ENCODE data around the gene CASQ2. TPM values are rescaled to one million over a fixed set of nuclear protein-coding genes. Genes with fewer than 3 reads are reported as not detected.

Gene CASQ2
- total and polyA plus RNA-seq, 8 donors, result 0.81 to 41.4 (median 7.9) TPM

DNA sequence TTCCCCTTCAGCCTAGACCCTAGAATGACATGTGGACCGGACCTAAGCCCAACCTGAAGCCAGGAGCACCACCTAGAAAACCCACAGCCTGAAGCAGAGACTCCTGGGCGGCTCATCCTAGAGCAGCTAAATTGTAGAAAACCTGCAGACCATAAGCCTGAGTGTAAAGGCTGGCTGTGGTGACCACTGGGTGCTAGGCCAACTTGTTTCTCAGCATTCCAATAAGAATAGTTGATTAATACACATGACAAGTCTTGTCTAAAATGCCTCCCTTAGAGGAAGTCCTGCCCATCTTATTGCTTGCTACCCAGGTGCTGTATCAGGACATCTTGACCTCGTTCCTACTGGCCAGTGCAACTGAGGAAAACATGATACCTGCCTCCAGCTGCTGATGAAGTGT is 23.3 kb upstream of the CASQ2 start:
- Histone ChIP-seq H3K9me3 (no peaks in the 10 kb centered on the region), H3K27ac (no peak overlapping the region), H3K4me3 (no peak overlapping the region), H3K4me1 (no peaks in the 10 kb centered on the region), H3K36me3 (no peaks in the 10 kb centered on the region), H3K27me3 (peaks cover 0 to 19% (median 6%) of the 10 kb centered on the region in 3 donors)
- TF ChIP-seq EP300 (IDR thresholded peaks at IDR 0.05) (no peak), POLR2A (IDR thresholded peaks at IDR 0.05) (no peak), CTCF (IDR thresholded peaks at IDR 0.05) (no peak), POLR2AphosphoS5 (IDR thresholded peaks at IDR 0.05) (no peak)
- 81 to 95% (median 88%) methylated on average over 3 of the region's 3 CpGs for WGBS, 5 donors
- DNase-seq, result no peak
- intact Hi-C loops (cut with DNase I; ENCODE audit: low total_unique reads), result no loop called here

GRCh38 chr1:115790846-115791245 is 22.3 kb upstream of the CASQ2 start:
- Histone ChIP-seq H3K9me3 (no peaks in the 10 kb centered on the region), H3K4me1 (no peaks in the 10 kb centered on the region), H3K4me3 (no peak overlapping the region), H3K27me3 (peaks cover 0 to 18% (median 6%) of the 10 kb centered on the region in 3 donors), H3K36me3 (no peaks in the 10 kb centered on the region), H3K27ac (no peak overlapping the region)
- intact Hi-C loops (cut with DNase I; ENCODE audit: low total_unique reads), result no loop called here
- TF ChIP-seq CTCF (IDR thresholded peaks at IDR 0.05) (no peak), POLR2A (IDR thresholded peaks at IDR 0.05) (no peak), POLR2AphosphoS5 (IDR thresholded peaks at IDR 0.05) (no peak), EP300 (IDR thresholded peaks at IDR 0.05) (no peak)
- DNase-seq, result no peak
- 63 to 81% (median 73%) methylated on average over 6 of the region's 6 CpGs for WGBS, 5 donors

DNA sequence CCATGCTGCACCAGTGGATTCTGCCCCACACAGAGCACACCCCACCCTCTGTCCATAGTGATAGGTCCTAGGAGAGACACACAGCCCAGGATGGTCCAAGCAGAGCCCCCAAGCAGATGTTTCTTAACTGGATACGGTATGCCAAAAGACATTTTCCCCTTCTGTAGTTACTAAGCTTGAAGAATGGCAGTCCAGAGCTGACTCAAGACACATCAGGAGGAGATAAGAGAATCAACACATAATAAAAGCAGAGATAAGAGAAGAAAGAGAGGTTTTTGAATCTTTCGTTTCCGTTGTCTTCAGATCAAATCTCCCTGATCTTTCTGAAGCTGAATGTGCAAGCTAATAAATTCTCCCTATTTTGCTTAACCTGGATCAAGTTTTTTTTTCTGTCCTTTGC is 21.8 kb upstream of the CASQ2 start:
- intact Hi-C loops (cut with DNase I; ENCODE audit: low total_unique reads), result no loop called here
- H3K36me3 ChIP-seq, result no peaks in the 10 kb centered on the region
- H3K27ac ChIP-seq, result no peak overlapping the region
- DNase-seq, result no peak
- TF ChIP-seq EP300 (IDR thresholded peaks at IDR 0.05), result no peak
- no peak for TF ChIP-seq CTCF (IDR thresholded peaks at IDR 0.05)
- no peak for TF ChIP-seq POLR2A (IDR thresholded peaks at IDR 0.05)
- no peak for TF ChIP-seq POLR2AphosphoS5 (IDR thresholded peaks at IDR 0.05)
- H3K4me3 ChIP-seq, result no peak overlapping the region
- peaks cover 0 to 18% (median 6%) of the 10 kb centered on the region in 3 donors for H3K27me3 ChIP-seq
- 16 to 47% (median 32%) methylated on average over 3 of the region's 3 CpGs for WGBS, 5 donors
- H3K9me3 ChIP-seq, result no peaks in the 10 kb centered on the region
- no peaks in the 10 kb centered on the region for H3K4me1 ChIP-seq

GRCh38 chr1:115783311-115783710 is 14.8 kb upstream of the CASQ2 start:
- Histone ChIP-seq H3K4me1 (peaks cover 0 to 10% (median 4%) of the 10 kb centered on the region in 4 donors), H3K27ac (no peak overlapping the region), H3K9me3 (no peaks in the 10 kb centered on the region), H3K36me3 (no peaks in the 10 kb centered on the region), H3K4me3 (no peak overlapping the region), H3K27me3 (no peaks in the 10 kb centered on the region)
- TF ChIP-seq EP300 (IDR thresholded peaks at IDR 0.05) (no peak), CTCF (IDR thresholded peaks at IDR 0.05) (no peak), POLR2AphosphoS5 (IDR thresholded peaks at IDR 0.05) (no peak), POLR2A (IDR thresholded peaks at IDR 0.05) (no peak)
- intact Hi-C loops (cut with DNase I; ENCODE audit: low total_unique reads), result no loop called here
- no peak for DNase-seq
